ENCODE results near the gene PRRT2. TPM values are rescaled to one million over a fixed set of nuclear protein-coding genes. Genes with fewer than 3 reads are reported as not detected.

Gene PRRT2
- total RNA-seq, 1 donor from 2014 or later: 0.68 TPM

DNA sequence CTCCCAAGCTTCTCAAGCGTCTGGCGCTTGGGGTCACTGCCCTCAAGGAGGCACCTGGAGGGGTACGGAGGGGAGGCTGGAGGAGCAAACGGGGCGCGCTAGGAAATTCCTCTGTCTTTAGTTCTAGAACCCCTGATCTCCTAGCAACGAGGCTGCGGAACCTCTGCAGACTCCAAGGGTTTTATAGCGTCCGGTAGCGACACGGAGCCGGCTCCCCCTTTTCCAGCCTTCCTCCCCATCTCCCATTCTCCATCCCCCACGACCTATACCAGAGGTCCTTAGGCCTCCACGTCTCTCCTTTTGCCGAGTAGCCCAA lies 51.6 kb downstream of the PRRT2 start:
- DNase-seq: no peak

GRCh38 chr16:29864205-29864604 lies 52.2 kb downstream of the PRRT2 start:
- DNase-seq: no peak

Other genes starting within 250 kb of the PRRT2 start
- gene SPN, start 148.9 kb upstream of the PRRT2 start, total RNA-seq: not detected in 2 replicates
- 0.28 and 1.0 TPM in 2 replicates for gene QPRT, start 133.0 kb upstream of the PRRT2 start, total RNA-seq
- gene C16orf54, start 66.2 kb upstream of the PRRT2 start, total RNA-seq: not detected in 2 replicates
- not detected in 2 replicates for gene ZG16, start 33.9 kb upstream of the PRRT2 start, total RNA-seq
- 26.7 and 76.9 TPM in 2 replicates for gene KIF22, start 21.4 kb upstream of the PRRT2 start, total RNA-seq
- 130 and 265 TPM in 2 replicates for gene MAZ, start 5.7 kb upstream of the PRRT2 start, total RNA-seq
- 23.5 and 30.1 TPM in 2 replicates for gene PAGR1, start 4.0 kb downstream of the PRRT2 start, total RNA-seq
- 222 and 262 TPM in 2 replicates for gene MVP, start 8.3 kb downstream of the PRRT2 start, total RNA-seq
- gene CDIPT, start 51.0 kb downstream of the PRRT2 start, total RNA-seq: 107 and 117 TPM in 2 replicates
- 0.68 and 2.2 TPM in 2 replicates for gene SEZ6L2, start 87.4 kb downstream of the PRRT2 start, total RNA-seq
- gene ASPHD1, start 88.3 kb downstream of the PRRT2 start, total RNA-seq: 0.47 TPM in 1 of 2 replicates, not detected in the other
- 7.7 and 15.7 TPM in 2 replicates for gene KCTD13, start 114.0 kb downstream of the PRRT2 start, total RNA-seq
- 61.6 and 125 TPM in 2 replicates for gene TMEM219, start 149.9 kb downstream of the PRRT2 start, total RNA-seq
- gene TAOK2, start 161.7 kb downstream of the PRRT2 start, total RNA-seq: 159 and 160 TPM in 2 replicates
- gene HIRIP3, start 183.4 kb downstream of the PRRT2 start, total RNA-seq: 6.3 and 9.3 TPM in 2 replicates
- gene INO80E, start 184.0 kb downstream of the PRRT2 start, total RNA-seq: 21.4 and 22.3 TPM in 2 replicates
- 0.47 and 2.0 TPM in 2 replicates for gene DOC2A, start 198.8 kb downstream of the PRRT2 start, total RNA-seq
- gene C16orf92, start 211.0 kb downstream of the PRRT2 start, total RNA-seq: not detected in 2 replicates
- gene TLCD3B, start 219.1 kb downstream of the PRRT2 start, total RNA-seq: 0.47 TPM in 1 of 2 replicates, not detected in the other

Measured in dermis blood vessel endothelial cell (primary cell).